T-helper 22 cell (primary cell): Measurements from ENCODE around the gene PALLD.
A peak's percentile ranks its signal among the peaks of the same experiment; 100 is the strongest.
"Not testable (repeated sequence)": the region's sequence is repeated elsewhere in the genome, so short reads cannot be mapped to it uniquely, and the experiment has no call there.

ENCODE experiments used
- DNase-seq: peaks from one replicate; pipeline ENCODE4 v3.0.0-alpha.2; 2020; ENCODE audit warnings: low read depth

PALLD gene

GRCh38 chr4:168914095-168914494 lies 417.2 kb downstream of the PALLD start:
- no peak for DNase-seq

- no peak for DNase-seq
Measured at GRCh38 chr4:168917138-168917779, 420.4 kb downstream of the PALLD start.

GRCh38 chr4:168919706-168920324 lies 423.0 kb downstream of the PALLD start:
- no peak for DNase-seq

GRCh38 chr4:168920441-168921065 lies 423.7 kb downstream of the PALLD start:
- no peak for DNase-seq

- DNase-seq: peak; percentile 1
Measured at GRCh38 chr4:168923526-168924194, 426.8 kb downstream of the PALLD start.

GRCh38 chr4:168924667-168925066 lies 427.8 kb downstream of the PALLD start:
- DNase-seq: no peak

- no peak for DNase-seq
Measured at GRCh38 chr4:168925789-168926490, 429.1 kb downstream of the PALLD start.

GRCh38 chr4:168928346-168928745 lies 431.5 kb downstream of the PALLD start:
- DNase-seq: no peak

GRCh38 chr4:168928875-168929274 lies 432.0 kb downstream of the PALLD start:
- DNase-seq: no peak

GRCh38 chr4:168930413-168931196 lies 433.8 kb downstream of the PALLD start:
- DNase-seq: no peak

- DNase-seq: no peak
Measured at GRCh38 chr4:168931215-168931650, 434.4 kb downstream of the PALLD start.

GRCh38 chr4:168932138-168932537 lies 435.3 kb downstream of the PALLD start:
- no peak for DNase-seq

- DNase-seq: no peak
Measured at GRCh38 chr4:168933423-168933822, 436.6 kb downstream of the PALLD start.

- DNase-seq: not testable (repeated sequence)
Measured at GRCh38 chr4:168937473-168937872, 440.6 kb downstream of the PALLD start.

GRCh38 chr4:168942985-168943384 lies 446.1 kb downstream of the PALLD start:
- no peak for DNase-seq

- no peak for DNase-seq
Measured at GRCh38 chr4:168945291-168945690, 448.4 kb downstream of the PALLD start.

GRCh38 chr4:168952821-168953246 lies 456.0 kb downstream of the PALLD start:
- DNase-seq: not testable (repeated sequence)

GRCh38 chr4:168955674-168956073 lies 458.8 kb downstream of the PALLD start:
- DNase-seq: no peak

GRCh38 chr4:168960716-168961115 lies 463.9 kb downstream of the PALLD start:
- DNase-seq: no peak

GRCh38 chr4:168972596-168972995 lies 475.7 kb downstream of the PALLD start:
- no peak for DNase-seq
